GM21825 (cell line): Measurements from ENCODE around the gene TSPAN11.

Source experiments
- ATAC-seq: cut with Tn5 transposase; IDR thresholded peaks from one replicate; pipeline ENCODE4 v1.9.1; 2021; ENCODE audit warnings: mild to moderate bottlenecking, moderate library complexity; ENCODE audit not compliant: unreplicated experiment

Gene TSPAN11

DNA sequence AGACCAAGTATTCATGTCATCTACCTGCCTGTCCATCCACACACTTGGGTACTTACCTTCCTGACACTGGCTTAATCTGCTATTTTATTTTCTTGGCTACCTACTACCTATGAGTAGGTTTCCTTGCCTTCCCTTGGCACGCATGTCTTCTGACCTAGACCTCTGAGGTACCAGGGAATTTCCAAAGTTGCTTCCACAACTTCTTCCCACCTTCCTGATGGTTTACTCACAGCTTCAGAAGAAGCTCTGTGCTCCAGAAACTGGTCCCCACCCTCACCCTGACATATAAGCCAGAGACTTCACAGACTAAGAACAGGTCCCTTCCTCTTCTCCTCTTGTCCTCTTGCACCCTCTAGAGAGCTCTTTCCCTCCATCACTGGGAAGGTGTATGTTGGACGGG is 111.4 kb downstream of the TSPAN11 start:
- no peak for ATAC-seq

DNA sequence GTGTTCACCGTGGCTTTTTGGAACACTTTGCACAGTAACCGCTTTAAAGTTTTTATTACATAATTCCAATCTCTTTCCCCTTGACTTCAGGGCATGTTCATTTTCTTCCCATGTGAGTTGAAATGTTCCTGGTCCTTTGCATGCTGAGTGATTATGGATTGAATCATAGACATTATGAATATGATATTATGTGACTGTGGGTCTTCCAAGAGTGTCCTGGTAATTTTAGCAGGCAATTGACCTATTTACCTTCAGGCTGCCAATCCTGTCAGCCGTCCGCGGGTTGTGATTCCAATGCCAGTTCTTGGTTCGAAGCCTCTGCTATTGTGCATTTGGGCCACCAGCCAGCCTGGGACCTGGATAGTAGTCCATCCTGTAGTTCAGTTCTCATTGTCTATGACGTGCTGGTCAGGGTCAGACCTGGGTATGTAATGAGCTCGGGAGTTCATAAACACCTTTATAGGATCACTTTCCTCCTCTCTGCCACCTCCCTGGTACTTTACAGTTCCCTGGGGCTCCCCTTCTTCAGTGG is 114.6 kb downstream of the TSPAN11 start:
- no peak for ATAC-seq
